ENCODE results near the gene CRISP1.

DNA sequence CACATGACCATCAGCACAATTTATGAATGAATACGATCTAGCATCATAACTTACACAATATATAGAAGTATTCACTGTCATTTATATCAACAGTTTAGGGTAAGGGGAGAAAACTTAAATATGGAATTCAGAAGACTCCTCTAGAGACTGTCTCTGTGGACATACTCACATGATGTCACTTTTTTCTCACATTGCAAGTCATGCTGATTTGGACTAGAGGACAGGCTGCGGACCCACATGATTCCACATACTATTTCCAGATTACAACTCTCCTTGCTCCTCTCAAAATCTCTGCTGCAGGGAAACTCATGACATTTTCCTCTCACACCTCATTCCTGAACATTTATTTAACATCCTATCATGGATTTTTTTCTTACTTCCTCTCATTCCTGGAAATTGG lies 13.4 kb downstream of the CRISP1 start:
- TF ChIP-seq PHF21A (IDR thresholded peaks at IDR 0.05; ENCODE audit: borderline replicate concordance, low read depth): no peak
- no peak for TF ChIP-seq EZH2 (IDR thresholded peaks at IDR 0.05; ENCODE audit: borderline replicate concordance, low read depth, low read length)
- TF ChIP-seq MYBL2 (IDR thresholded peaks at IDR 0.05; ENCODE audit: low read depth): no peak
- no peak for TF ChIP-seq MYBL2 (CRISPR knock-in tag; IDR thresholded peaks at IDR 0.05; ENCODE audit: borderline replicate concordance)
- no peak for TF ChIP-seq EWSR1 (IDR thresholded peaks at IDR 0.05; ENCODE audit: borderline replicate concordance, low read depth, partially characterized antibody)
- TF ChIP-seq ZFP1 (CRISPR knock-in tag; IDR thresholded peaks at IDR 0.05): no peak
- TF ChIP-seq MYC (IDR thresholded peaks at IDR 0.05; ENCODE audit: low read depth, low read length): no peak
- TF ChIP-seq MYC (CRISPR knock-in tag; IDR thresholded peaks at IDR 0.05; ENCODE audit: borderline replicate concordance, low read depth): no peak
- no peak for TF ChIP-seq ATF1 (CRISPR knock-in tag; IDR thresholded peaks at IDR 0.05)
- TF ChIP-seq ATF1 (tag; IDR thresholded peaks at IDR 0.05): no peak
- TF ChIP-seq POLR2AphosphoS2 (IDR thresholded peaks at IDR 0.05; ENCODE audit: low read length): no peak
- TF ChIP-seq EP300 (IDR thresholded peaks at IDR 0.05; ENCODE audit: low read length): no peak
- TF ChIP-seq, protein P1, sequence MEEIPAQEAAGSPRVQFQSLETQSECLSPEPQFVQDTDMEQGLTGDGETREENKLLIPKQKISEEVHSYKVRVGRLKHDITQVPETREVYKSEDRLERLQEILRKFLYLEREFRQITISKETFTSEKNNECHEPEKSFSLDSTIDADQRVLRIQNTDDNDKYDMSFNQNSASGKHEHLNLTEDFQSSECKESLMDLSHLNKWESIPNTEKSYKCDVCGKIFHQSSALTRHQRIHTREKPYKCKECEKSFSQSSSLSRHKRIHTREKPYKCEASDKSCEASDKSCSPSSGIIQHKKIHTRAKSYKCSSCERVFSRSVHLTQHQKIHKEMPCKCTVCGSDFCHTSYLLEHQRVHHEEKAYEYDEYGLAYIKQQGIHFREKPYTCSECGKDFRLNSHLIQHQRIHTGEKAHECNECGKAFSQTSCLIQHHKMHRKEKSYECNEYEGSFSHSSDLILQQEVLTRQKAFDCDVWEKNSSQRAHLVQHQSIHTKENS (CRISPR knock-in tag; IDR thresholded peaks at IDR 0.05): no peak
- TF ChIP-seq, protein P2, sequence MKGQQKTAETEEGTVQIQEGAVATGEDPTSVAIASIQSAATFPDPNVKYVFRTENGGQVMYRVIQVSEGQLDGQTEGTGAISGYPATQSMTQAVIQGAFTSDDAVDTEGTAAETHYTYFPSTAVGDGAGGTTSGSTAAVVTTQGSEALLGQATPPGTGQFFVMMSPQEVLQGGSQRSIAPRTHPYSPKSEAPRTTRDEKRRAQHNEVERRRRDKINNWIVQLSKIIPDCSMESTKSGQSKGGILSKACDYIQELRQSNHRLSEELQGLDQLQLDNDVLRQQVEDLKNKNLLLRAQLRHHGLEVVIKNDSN (CRISPR knock-in tag; IDR thresholded peaks at IDR 0.05): no peak

All from K562 (cell line).